Ovary (tissue), 9 donors: ENCODE data around the gene MEF2D. TPM values are rescaled to one million over a fixed set of nuclear protein-coding genes. Genes with fewer than 3 reads are reported as not detected.

Experiments used
- DNase-seq, 5 donors: peaks; one replicate each; pipeline ENCODE4 v3.0.0-alpha.2; 2019 to 2020
- H3K27ac ChIP-seq, 2 donors: fragments of 200-600 bp; one replicate each; pipeline versions ENCODE4 v1.5.1 to v1.8.0; 2019 to 2022
- H3K27me3 ChIP-seq: fragments of 200-600 bp; one replicate; pipeline ENCODE4 v1.8.0; 2022
- H3K36me3 ChIP-seq: fragments of 200-600 bp; sonication (generic); one replicate; pipeline ENCODE4 v1.5.1; 2019
- H3K4me1 ChIP-seq: one replicate; pipeline ENCODE4 v1.8.1; 2013; ENCODE audit warnings: mild to moderate bottlenecking, moderate library complexity; ENCODE audit not compliant: insufficient read depth
- H3K4me3 ChIP-seq: fragments of 200-600 bp; sonication (generic); one replicate; pipeline ENCODE4 v1.5.1; 2017
- H3K9me3 ChIP-seq, 2 donors: fragments of 200-600 bp in 1 of 2; sonication (generic) in 1 of 2; one replicate each; pipeline versions ENCODE4 v1.5.1 to v1.8.1; 2013 to 2019; ENCODE audit warnings: mild to moderate bottlenecking in 1 of 2, moderate library complexity in 1 of 2
- EP300 ChIP-seq: sonication (generic); formaldehyde crosslinking; IDR thresholded peaks from one replicate; pipeline ENCODE4 v1.6.1; 2017; ENCODE audit warnings: antibody characterized with exemption
- POLR2A ChIP-seq: fragments of 450-650 bp; IDR thresholded peaks from one replicate; pipeline ENCODE4 v1.6.1; 2017; ENCODE audit warnings: antibody characterized with exemption, mild to moderate bottlenecking, moderate library complexity
- WGBS, 3 donors: extraction: QIAGEN DNeasy Blood & Tissue Kit in 1 of 3; methylation state at CpG; one replicate each; pipeline versions ENCODE4 v1.1.5 to v1.1.7; 2013 to 2017; 5-methylcytosine and 5-hydroxymethylcytosine counted together
- intact Hi-C, 4 donors: fragments of 100-400 bp; cut with DNase I; formaldehyde crosslinking; loops; one replicate each; pipeline versions ENCODE4 v1.11.0 to v1.15.1; 2022 to 2023
- polyA plus RNA-seq, 2 donors: library from polyadenylated mRNA; stranded (reverse); fragments of 200-250 nt in 1 of 2; fragments of 350-450 nt in 1 of 2; fragmentation: Illumina TruSeq in 1 of 2; extraction: RNeasy Lipid Tissue Mini Kit (QIAGEN cat#74804) in 1 of 2; gene quantifications; one replicate each; pipeline ENCODE4 v1.2.3, GENCODE V29; 2013 to 2014
- total RNA-seq, 7 donors: library from RNA; depleted of rRNA in 2 of 7; stranded (reverse); fragments of >200 nt in 2 of 7; fragmentation: NEBNext Ultra II Directional in 3 of 7; extraction: Animal tissue kit (Norgen Biotek cat#: 25700) in 3 of 7; gene quantifications; one replicate each; pipeline versions ENCODE4 v1.1.0 to v1.2.4, GENCODE V29; 2016 to 2023
- TF ChIP-seq, protein P1 (sequence below), 3 donors: fragments of 450-650 bp in 2 of 3; fragments of 200-600 bp in 1 of 3; IDR thresholded peaks; one replicate each; pipeline versions ENCODE4 v1.5.1 to v1.8.0; 2016 to 2022; ENCODE audit warnings: antibody characterized with exemption in 3 of 3, mild to moderate bottlenecking in 1 of 3
- donor health status: DM: no; HTN: no; CAD: no; lungs with moderate emphysema.
- donor health status: DM: no; HTN: no; CAD: no.
- donor health status: Bipolar disorder and iron deficiency.
- donor health status: DM: yes; HTN: yes; CAD: no.
- donor health status: DM: no; HTN: no; CAD: no.
- donor health status: DM: yes; HTN: yes; CAD: no.

The MEF2D gene
- total and polyA plus RNA-seq, 9 donors: 30.0 to 96.6 (median 57.6) TPM

DNA sequence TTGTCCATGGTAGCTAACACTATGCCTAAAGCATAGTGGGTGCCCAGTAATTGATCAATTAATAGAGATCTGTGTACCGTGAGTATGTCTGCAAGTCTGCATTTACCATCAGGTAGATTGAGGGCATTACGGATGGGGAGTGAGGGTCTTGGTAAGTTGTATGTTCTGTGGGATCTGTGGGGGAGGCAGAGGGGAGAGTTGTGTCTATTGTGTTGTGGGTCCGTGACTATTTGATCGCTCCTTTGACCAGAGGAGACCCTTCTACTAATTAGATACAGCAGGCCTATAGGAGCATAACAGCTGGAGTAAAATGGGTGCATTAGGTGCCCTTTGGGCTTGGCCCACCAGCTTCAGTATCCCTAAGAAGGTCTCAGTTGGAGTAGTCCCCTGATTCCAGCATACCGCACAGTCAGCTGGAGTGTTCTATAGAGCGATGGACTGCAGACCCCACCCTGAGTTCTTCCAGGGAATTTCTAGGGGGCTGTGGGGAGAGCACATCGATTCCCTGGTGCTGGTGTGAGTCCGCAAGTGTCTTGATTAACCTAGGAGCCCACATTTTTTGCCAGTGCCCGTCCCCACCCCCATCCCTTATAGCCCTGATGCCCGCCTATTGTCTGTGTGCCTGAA lies 75.7 kb downstream of the MEF2D start:
- no peaks in the 10 kb centered on the region for H3K36me3 ChIP-seq
- intact Hi-C loops: loop anchor here in 1 of 4 donors (10.0 kb wide), 1 partner anchor 190 kb away; no protein-coding TSS in a partner anchor
- H3K9me3 ChIP-seq: no peaks in the 10 kb centered on the region
- H3K27me3 ChIP-seq: peaks cover 12% of the 10 kb centered on the region
- no peak overlapping the region for H3K27ac ChIP-seq
- H3K4me3 ChIP-seq: no peak overlapping the region
- WGBS, 3 donors: 74 to 76% (median 76%) methylated on average over 10 of the region's 10 CpGs
- no peak for DNase-seq
- H3K4me1 ChIP-seq: peaks cover 5% of the 10 kb centered on the region
- TF ChIP-seq, protein P1, sequence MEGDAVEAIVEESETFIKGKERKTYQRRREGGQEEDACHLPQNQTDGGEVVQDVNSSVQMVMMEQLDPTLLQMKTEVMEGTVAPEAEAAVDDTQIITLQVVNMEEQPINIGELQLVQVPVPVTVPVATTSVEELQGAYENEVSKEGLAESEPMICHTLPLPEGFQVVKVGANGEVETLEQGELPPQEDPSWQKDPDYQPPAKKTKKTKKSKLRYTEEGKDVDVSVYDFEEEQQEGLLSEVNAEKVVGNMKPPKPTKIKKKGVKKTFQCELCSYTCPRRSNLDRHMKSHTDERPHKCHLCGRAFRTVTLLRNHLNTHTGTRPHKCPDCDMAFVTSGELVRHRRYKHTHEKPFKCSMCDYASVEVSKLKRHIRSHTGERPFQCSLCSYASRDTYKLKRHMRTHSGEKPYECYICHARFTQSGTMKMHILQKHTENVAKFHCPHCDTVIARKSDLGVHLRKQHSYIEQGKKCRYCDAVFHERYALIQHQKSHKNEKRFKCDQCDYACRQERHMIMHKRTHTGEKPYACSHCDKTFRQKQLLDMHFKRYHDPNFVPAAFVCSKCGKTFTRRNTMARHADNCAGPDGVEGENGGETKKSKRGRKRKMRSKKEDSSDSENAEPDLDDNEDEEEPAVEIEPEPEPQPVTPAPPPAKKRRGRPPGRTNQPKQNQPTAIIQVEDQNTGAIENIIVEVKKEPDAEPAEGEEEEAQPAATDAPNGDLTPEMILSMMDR (IDR thresholded peaks at IDR 0.05): no peak
- TF ChIP-seq EP300 (no peak), POLR2A (no peak)

DNA sequence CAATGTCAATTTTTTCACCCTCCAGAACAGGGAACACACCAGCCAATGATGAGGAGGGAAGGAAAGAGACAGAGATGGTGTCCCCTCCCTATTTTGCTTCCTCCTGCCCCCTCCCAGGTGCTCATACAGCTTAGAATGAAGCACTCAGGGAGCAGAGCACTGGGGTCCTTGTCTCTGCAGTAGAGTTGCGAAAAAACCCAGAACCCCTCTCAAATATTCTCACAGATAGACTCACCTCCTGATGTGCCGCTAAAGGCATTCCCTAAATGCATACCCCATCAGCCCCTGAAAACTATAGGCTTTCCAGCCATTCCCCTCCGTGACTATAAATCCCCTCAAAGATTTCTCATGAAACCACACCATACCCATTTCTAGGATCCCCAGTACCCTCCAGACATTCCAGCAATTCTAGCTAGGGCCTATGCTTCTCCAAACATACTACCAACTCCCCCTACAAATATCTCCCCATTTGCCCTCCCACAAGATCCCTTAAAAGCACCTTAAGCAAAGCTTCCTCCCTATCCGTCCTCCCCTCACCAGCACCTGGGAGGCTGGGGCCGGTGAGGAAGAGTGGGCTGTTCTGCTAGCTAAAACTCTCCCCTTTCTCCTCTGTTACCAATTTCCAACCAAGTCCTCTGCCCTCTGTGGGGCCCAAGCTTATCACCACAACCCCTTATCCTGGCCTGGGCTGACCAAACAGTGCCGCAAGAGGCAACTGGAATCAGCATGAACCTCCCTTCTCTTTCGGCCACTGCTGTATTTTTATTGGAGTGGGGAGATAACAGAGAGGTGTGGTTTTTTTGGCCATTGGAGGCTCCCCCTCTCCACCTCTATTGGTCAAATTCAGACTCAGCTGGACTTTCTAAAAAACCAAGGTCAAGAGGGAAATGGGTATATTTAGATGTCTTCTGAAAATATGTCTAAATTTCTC lies 76.9 kb downstream of the MEF2D start:
- Histone ChIP-seq H3K27me3 (peaks cover 13% of the 10 kb centered on the region), H3K27ac (no peak overlapping the region), H3K4me3 (no peak overlapping the region), H3K4me1 (peaks cover 5% of the 10 kb centered on the region), H3K36me3 (no peaks in the 10 kb centered on the region), H3K9me3 (no peaks in the 10 kb centered on the region)
- 41 to 45% (median 42%) methylated on average over 7 of the region's 7 CpGs for WGBS, 3 donors
- TF ChIP-seq, protein P1 (IDR thresholded peaks at IDR 0.05): no peak
- TF ChIP-seq POLR2A (no peak), EP300 (no peak)
- DNase-seq: no peak
- intact Hi-C loops: loop anchor here in 1 of 4 donors (10.0 kb wide), 1 partner anchor 189 kb away; no protein-coding TSS in a partner anchor

DNA sequence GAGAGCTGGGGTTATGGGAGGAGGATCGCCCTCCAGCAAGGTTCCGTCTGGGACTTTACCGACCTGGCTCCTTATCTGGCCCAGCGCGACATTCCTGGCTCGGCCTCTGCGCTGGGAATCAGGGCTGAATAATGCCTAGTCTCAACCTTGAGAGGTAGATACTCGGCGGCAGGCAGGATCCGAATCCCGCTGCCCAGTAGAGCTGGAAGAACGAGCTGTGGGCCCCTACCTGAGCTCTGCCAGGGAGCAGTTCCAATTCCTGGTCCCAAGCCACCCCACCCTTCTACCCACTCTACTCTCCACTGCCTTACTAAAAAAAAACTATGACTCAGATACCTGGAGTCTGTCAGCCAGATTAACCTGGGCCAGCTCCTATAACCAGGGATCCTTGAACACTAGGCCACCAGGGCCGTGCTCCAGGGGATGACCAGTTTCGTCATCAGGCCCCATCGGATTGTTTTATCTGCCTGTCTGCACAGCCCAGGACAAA lies 77.9 kb downstream of the MEF2D start:
- no peak overlapping the region for H3K27ac ChIP-seq
- peaks cover 5% of the 10 kb centered on the region for H3K4me1 ChIP-seq
- intact Hi-C loops: loop anchor here in 1 of 4 donors (10.0 kb wide), 1 partner anchor 188 kb away; no protein-coding TSS in a partner anchor
- H3K4me3 ChIP-seq: no peak overlapping the region
- no peaks in the 10 kb centered on the region for H3K9me3 ChIP-seq
- H3K27me3 ChIP-seq: peaks cover 13% of the 10 kb centered on the region
- H3K36me3 ChIP-seq: no peaks in the 10 kb centered on the region
- no peak for DNase-seq
- no peak for TF ChIP-seq EP300
- TF ChIP-seq, protein P1 (IDR thresholded peaks at IDR 0.05): no peak
- no peak for TF ChIP-seq POLR2A
- 24 to 29% (median 25%) methylated on average over 15 of the region's 15 CpGs for WGBS, 3 donors

DNA sequence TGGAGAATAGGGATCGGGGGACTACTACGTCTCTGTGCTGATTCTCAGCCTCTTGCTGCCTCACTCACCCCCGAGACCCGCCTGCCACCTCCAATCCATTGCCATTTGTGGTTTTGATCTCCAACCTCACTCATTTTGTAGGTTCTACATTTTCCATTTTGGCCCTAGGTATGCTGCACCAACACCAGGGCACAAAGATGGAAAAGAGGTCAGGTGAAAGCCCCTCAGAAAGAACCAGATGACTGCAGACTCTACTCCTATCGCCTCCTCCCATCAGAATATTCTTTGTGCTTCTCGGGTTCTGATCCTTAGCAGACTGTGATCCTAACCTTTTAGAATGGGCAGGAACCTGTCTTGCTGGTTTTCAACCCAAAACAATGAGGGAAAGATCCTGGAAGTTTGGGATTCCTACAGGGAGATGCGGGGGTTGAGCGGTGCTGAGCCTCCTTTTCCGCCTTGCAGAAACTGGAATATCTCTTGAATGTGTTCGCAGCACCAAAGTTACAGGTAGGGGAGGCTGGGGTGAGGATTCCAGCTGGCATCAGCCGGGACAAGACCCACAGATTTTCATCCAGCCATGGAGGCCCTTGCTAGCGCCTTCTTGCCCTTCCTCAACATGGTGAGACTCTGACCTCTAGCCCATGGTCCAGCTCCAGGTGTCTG lies 78.5 kb downstream of the MEF2D start:
- intact Hi-C loops: loop anchor here in 1 of 4 donors (10.0 kb wide), 1 partner anchor 187 kb away; no protein-coding TSS in a partner anchor
- 16 to 27% (median 23%) methylated on average over 12 of the region's 12 CpGs for WGBS, 3 donors
- Histone ChIP-seq H3K4me1 (peaks cover 5% of the 10 kb centered on the region), H3K27ac (no peak overlapping the region), H3K9me3 (no peaks in the 10 kb centered on the region), H3K27me3 (peaks cover 13% of the 10 kb centered on the region), H3K4me3 (no peak overlapping the region), H3K36me3 (no peaks in the 10 kb centered on the region)
- no peak for DNase-seq
- TF ChIP-seq EP300: no peak
- TF ChIP-seq POLR2A: no peak
- TF ChIP-seq, protein P1 (IDR thresholded peaks at IDR 0.05): no peak
